HL-60/S4 treated with phorbol 12-myristate 13-acetate at 8.2 ng/mL for 4 days and 3 days (cell line): ENCODE measurements around the gene TMEM125.

ENCODE experiments used
- in situ Hi-C: fragments of 300-500 bp; cut with MboI; formaldehyde crosslinking; loops from 2 replicates; pipeline ENCODE4 v1.15.0; 2022; ENCODE audit warnings: low sequenced_read_pairs

Gene TMEM125

GRCh38 chr1:43288785-43289706 lies 19.3 kb downstream of the TMEM125 start:
- in situ Hi-C loops: no loop called here

GRCh38 chr1:43292216-43292615 lies 22.4 kb downstream of the TMEM125 start:
- in situ Hi-C loops: no loop called here

DNA sequence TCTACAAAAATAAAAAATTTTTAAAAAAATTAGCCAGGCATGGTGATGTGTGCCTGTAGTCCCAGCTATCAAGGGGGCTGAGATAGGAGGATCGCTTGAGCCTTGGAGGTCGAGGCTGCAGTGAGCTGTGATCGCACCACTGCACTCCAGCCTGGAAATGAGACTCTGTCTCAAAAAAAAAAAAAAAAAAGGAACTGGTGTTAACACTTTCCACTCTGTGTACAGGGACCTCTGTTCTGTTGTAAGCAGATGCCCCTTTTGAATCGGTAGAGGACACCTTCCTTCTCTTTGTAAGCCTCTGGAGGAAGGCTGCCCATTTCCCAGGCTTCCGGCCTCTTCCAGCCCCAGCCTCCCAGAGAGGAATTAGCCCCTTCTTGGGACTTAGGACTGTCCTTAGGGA lies 22.9 kb downstream of the TMEM125 start:
- in situ Hi-C loops: no loop called here

- in situ Hi-C loops: no loop called here
Measured at GRCh38 chr1:43293176-43293575, 23.4 kb downstream of the TMEM125 start.

GRCh38 chr1:43293896-43294760 lies 24.3 kb downstream of the TMEM125 start:
- in situ Hi-C loops: no loop called here

GRCh38 chr1:43294761-43295160 lies 25.0 kb downstream of the TMEM125 start:
- in situ Hi-C loops: no loop called here

- in situ Hi-C loops: no loop called here
Measured at GRCh38 chr1:43296207-43296606, 26.4 kb downstream of the TMEM125 start.

- in situ Hi-C loops: no loop called here
Measured at GRCh38 chr1:43298055-43298454, 28.3 kb downstream of the TMEM125 start.

DNA sequence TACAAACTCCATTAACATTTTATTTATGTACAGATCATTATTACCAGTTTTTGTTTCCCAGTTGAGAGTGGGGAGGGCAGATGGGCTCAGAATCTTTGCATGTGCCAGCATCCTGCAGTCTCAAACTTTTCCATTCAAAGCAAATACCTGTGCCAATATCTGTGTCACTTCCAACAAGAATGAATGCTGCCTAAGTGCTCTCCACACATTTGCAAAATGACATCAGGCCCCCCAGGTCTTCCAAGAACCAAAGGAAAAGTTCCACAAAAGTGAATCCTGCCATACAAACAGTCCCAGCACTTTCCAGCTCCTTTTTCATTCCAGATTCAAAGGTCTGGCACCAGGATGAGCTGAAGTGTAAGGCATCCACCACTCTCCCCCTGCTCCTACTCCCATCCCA lies 29.3 kb downstream of the TMEM125 start:
- in situ Hi-C loops: no loop called here

DNA sequence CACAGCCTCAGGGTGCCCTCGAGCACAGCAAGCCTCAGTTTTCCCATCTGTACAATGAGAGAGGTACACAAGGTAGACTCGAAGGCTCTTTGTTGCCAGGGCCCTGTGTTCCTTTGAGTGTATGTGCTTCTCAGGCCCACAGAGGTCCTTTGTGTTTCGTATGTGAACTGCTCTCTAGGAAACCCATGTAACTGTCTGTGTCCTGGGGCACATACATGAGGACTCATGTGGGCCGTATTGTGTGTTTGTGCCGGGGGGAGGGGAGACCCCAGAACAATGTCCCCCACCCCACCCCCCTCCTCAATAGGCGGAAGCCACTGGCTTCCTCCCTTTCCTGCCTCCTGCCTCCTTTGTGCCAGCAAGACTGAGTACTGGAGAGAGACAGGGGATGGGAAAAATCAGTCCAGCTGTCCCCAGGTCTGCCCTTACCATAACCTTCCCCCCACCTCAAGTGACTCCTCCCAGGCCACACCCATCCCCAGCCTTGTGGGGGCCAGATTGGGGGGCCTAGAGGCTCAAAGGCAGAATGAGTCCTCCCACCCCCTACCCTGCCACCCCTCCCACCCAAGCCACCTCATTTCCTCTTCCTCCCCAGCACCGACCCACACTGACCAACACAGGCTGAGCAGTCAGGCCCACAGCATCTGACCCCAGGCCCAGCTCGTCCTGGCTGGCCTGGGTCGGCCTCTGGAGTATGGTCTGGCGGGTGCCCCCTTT lies 30.8 kb downstream of the TMEM125 start, which contains the start of gene TIE1:
TIE1 (plus strand) TSS at position 605 of the 717 bp plus-strand sequence; CDS start at position 695, 90 bp downstream.
- in situ Hi-C loops: no loop called here

DNA sequence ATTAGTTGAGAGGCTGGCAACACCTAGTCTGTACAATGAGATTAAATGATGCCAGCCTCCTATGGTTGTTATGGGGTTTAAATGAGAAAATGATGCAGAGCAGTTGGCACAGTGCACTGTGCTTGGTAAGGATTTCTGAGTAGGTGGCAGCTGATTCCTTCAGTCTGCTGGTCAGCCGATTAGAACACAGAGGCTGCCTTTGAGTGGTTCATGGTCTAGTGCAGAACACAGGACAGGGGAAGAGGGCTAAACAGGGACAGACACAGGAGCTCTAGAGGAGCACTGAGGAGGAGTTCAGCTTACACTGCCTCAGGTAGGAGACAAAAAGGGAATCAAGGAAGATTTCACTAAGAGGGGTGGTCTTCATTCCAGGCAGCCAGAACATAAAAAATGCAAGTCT lies 32.4 kb downstream of the TMEM125 start:
- in situ Hi-C loops: no loop called here

DNA sequence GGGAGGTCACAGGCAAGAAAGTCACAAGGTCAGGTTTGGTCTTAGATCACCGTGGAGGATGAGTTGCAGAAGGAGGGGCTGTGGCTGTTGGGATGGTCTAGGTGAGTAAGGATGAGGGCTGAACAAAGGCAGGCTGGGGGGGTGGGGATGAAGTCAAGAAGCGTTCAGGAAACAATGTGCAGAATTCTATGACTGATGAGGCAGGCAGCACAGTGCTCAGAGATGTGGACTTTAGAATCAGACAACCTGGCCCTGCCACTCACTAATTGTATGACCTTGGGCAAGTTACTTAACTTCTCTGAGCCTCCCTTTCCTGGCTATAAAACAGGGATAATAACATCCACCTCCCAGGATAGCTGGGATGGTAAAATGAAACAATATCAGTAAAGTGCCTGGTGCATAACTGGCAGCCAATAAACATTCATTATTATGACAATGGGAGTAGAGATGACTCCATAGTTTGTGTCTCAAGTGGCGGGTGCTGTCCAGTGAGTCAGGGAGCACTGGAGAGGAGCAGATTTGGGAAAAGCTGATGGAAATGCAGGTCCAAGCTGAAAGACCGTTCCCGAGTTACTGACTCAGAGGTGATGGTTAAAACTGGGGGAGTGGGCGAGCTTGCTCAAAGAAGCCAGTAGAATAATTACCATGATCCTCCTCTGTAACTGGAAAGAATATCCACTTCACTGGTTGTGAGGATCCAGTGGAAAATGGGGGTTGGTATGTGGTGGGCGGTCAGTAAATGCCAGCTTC lies 33.1 kb downstream of the TMEM125 start:
- in situ Hi-C loops: no loop called here

DNA sequence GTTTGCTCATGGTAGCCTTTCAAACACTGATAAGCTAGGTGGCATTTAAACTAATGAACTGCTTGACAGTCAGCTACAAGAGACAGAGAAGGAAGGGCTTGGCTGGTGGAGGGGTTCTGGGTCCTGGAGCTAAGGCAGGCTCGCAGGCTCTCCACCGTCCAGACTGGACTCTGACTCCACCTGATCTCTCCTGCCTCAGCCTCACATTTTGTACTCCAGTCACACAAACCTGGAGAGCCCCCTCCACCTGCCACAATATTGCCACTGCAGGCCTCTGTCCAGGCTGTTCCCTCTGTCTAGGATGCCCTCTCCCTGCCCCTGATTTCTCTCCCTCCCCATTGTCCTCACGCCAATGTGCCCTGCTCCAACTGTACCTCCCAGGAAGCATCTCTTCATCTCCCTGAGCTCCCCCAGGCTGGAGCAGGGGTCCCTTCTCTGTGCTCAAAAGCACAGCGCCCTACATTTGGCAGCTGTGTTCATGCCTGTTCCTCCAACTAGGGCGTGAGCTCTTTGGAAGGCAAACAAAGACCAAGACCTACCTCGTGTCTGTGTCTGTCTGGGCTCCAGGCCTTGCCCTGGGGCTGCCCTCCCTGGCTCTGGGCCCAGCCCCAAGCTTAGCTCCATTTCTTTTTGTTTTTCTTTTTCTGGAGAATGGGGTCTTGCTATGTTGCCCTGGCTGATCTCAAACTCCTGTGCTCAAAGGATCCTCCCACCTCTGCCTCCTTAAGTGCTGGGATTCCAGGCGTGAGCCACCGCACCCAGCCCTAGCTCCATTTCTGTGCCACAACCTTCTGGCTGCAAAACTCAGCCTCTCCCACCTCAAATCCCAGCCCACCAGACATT lies 33.9 kb downstream of the TMEM125 start:
- in situ Hi-C loops: no loop called here

DNA sequence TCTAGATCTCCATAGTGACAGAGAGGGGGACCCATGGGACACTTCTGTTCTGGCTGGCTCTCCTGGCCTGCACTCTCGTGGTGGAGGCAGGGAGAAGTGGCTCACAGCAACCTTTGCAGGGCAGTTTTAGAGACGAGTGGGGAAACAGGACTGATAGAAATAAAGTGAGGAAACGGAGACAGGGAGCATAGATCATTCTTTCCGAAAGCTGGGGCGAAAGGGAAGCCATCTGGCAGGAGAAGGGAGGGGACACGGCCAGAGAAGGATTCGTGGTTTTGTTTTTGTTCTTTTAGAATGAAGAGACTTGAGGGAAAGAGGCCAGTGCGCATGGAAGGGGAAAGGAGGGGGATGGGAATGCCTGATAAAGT lies 34.5 kb downstream of the TMEM125 start:
- in situ Hi-C loops: no loop called here

DNA sequence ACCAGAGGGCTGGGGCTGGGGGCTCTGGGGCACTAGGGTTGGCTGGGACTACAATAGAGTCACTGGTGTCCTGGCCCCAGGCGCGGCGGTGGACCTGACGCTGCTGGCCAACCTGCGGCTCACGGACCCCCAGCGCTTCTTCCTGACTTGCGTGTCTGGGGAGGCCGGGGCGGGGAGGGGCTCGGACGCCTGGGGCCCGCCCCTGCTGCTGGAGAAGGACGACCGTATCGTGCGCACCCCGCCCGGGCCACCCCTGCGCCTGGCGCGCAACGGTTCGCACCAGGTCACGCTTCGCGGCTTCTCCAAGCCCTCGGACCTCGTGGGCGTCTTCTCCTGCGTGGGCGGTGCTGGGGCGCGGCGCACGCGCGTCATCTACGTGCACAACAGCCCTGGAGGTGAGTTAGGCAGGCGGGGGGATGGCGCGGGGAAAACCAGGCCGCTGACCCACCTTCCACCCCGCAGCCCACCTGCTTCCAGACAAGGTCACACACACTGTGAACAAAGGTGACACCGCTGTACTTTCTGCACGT lies 35.1 kb downstream of the TMEM125 start:
- in situ Hi-C loops: no loop called here

- in situ Hi-C loops: no loop called here
Measured at GRCh38 chr1:43305461-43305860, 35.7 kb downstream of the TMEM125 start.

DNA sequence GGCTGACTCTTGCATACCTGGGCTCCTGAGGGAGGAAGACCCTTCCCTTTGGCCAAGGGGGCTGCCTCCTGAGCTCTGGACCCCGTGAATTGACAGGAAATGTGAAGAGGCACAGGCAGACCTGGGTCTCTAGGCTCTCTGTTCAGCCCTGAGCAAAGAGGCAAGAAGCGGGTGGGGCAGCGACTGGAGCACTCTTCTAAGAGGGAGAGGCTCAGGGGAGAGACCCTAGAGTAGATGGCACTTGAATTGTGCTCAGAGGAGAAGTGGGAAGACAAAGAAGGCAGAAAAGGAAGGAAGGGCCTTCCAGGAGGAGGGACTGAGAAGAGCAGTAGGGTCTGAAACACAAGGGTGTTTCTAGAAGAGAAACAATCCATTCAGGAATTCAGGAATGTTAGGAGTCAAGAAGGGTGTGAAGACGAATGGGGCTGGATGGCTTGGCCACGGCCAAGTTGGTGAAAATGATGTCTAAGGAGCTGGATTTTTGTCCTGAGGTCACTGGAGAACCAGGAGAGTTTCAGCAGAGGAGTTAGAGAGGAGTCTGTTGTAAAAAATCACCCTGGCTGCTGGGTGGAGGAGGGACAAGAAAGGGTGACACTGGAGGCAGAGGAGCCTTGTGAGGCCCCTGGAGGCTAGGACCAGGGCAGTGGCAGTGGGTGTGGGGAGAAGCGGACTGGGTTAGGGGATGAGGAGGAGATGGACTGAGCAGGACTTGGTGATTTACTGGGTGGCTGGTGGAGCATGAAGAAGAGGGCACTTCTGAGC lies 36.3 kb downstream of the TMEM125 start:
- in situ Hi-C loops: no loop called here

GRCh38 chr1:43306688-43307457 lies 37.1 kb downstream of the TMEM125 start:
- in situ Hi-C loops: no loop called here
